GM20000 (cell line): ENCODE data around the gene NCKAP5.

ENCODE experiments used
- DNase-seq: peaks from one replicate; pipeline ENCODE4 v3.0.0; 2012; ENCODE audit warnings: low spot score
- CTCF ChIP-seq: IDR thresholded peaks from 2 replicates; pipeline ENCODE4 v1.5.1; 2012; ENCODE audit warnings: mild to moderate bottlenecking, control low read depth; ENCODE audit errors: extremely low read depth, missing control alignments

Gene NCKAP5

DNA sequence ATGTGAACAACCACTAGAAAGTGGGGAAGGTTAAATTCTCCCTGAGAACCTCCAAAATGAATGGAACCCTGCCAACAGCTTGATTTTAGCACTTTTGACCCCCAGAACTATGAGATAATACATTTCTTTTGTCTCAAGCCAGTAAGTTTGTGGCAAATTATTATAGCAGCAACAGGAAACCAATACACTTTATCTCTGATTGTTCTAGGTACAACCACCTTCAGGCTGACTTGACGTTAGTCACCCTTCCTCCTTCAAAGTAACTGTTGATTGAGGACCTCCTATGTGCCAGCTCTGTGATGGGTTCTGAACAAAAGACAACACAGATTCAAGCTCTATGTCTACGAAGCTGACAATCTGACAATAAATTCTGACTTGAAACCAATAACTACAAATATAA is 318.9 kb downstream of the NCKAP5 start:
- TF ChIP-seq CTCF = no peak
- no peak for DNase-seq

DNA sequence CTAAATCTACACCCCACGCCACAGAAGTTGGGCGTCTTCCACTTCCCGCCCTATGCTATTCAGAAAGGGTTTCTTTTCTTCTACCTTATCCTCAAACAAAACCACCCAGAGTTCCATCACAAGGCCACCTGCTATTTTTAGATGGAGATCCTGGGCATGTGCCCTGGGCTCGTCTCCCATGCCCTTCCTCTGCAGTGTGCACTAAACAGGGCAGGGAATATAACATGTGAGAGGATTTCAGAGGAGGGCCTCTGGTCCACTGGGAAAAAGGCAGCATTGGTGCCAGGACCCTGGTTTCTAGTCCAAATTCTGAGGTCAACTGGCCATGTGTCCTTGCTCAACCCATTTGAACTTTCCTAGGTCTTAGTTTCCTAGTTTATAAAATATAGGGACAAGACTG is 320.0 kb downstream of the NCKAP5 start:
- no peak for DNase-seq
- no peak for TF ChIP-seq CTCF

DNA sequence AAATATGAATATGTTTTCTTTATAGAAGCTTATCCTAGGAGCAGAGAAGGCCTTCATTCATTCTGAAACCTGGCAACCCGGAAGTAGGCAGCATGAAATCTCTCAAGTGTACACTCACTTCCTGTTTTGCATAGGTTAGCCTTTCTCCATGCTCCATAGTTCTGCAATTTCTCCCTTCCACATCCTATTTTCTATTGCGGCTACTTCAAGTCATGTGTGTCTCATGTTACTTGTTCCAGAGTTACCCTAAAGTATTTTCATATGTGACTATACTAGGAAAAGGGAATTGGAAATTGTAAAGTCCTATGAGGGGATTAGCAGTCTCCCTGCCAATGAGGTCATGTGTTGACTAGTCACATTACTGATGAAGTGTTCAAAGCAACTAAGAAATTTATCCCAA is 320.6 kb downstream of the NCKAP5 start:
- TF ChIP-seq CTCF = no peak
- no peak for DNase-seq

DNA sequence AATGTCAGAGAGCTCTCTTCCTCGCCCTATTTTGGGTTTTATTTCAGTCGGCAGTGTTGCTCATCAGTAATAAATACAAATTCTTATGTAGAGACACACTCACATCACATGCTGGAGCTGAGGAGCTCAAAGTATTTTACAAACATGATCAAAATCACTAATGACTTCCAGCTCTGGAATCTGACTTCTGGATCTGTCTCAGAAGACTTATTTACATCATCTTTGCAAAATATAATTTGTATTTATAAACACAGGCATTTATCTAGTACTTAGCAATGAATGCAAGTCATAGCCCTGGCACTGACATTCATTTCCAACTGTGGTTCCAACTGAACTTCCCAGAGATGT is 327.1 kb downstream of the NCKAP5 start:
- DNase-seq = no peak
- TF ChIP-seq CTCF = no peak

GRCh38 chr2:133240491-133241223 is 327.6 kb downstream of the NCKAP5 start:
- TF ChIP-seq CTCF = no peak
- no peak for DNase-seq

GRCh38 chr2:133235968-133236367 is 332.3 kb downstream of the NCKAP5 start:
- TF ChIP-seq CTCF = no peak

GRCh38 chr2:133232556-133232955 is 335.7 kb downstream of the NCKAP5 start:
- no peak for TF ChIP-seq CTCF

More at GRCh38 chr2:133235968-133236367, 332.3 kb downstream of the NCKAP5 start:
- DNase-seq = no peak

More at GRCh38 chr2:133232556-133232955, 335.7 kb downstream of the NCKAP5 start:
- DNase-seq = no peak
